GM12878 (cell line): ENCODE results near the gene TEPSIN. TPM values are rescaled to one million over a fixed set of nuclear protein-coding genes. Genes with fewer than 3 reads are reported as not detected.

ENCODE experiments used
- BCL11A ChIP-seq: IDR thresholded peaks from 2 replicates; pipeline ENCODE4 v1.6.1; 2011; ENCODE audit warnings: low read depth, low read length
- CEBPZ ChIP-seq: fragments of 150-350 bp; IDR thresholded peaks from 2 replicates; pipeline ENCODE4 v1.6.1; 2016; ENCODE audit warnings: low read depth, low read length
- CUX1 ChIP-seq: IDR thresholded peaks from 2 replicates; pipeline ENCODE4 v1.6.1; 2012; ENCODE audit warnings: improper control_type of control experiment, low read depth, low read length; ENCODE audit not compliant: insufficient replicate concordance
- IRF5 ChIP-seq: fragments of 450-650 bp; IDR thresholded peaks from 2 replicates; pipeline ENCODE4 v1.6.1; 2017; ENCODE audit warnings: borderline replicate concordance
- MTA2 ChIP-seq: fragments of 450-650 bp; IDR thresholded peaks from 2 replicates; pipeline ENCODE4 v1.6.1; 2016; ENCODE audit warnings: low read depth, mild to moderate bottlenecking, moderate library complexity
- NR2F1 ChIP-seq: fragments of 450-650 bp; conservative IDR thresholded peaks from 2 replicates; pipeline ENCODE4 v1.6.1; 2017; ENCODE audit warnings: mild to moderate bottlenecking
- RELA ChIP-seq: fragments of 450-650 bp; IDR thresholded peaks from 2 replicates; pipeline ENCODE4 v1.8.0; 2014; ENCODE audit warnings: borderline replicate concordance; ENCODE audit not compliant: partially characterized antibody
- SIN3A ChIP-seq: IDR thresholded peaks from 2 replicates; pipeline ENCODE4 v1.6.1; 2012; ENCODE audit warnings: low read depth, low read length, improper control_type of control experiment
- ZBTB11 ChIP-seq: fragments of 450-650 bp; formaldehyde crosslinking; IDR thresholded peaks from 2 replicates; pipeline ENCODE4 v1.5.0; 2022; ENCODE audit warnings: mild to moderate bottlenecking, missing genetic modification characterization
- ZNF207 ChIP-seq: fragments of 450-650 bp; IDR thresholded peaks from 2 replicates; pipeline ENCODE4 v1.6.1; 2014; ENCODE audit warnings: antibody characterized with exemption, mild to moderate bottlenecking, borderline replicate concordance
- polyA plus RNA-seq, 11 experiments: library from polyadenylated mRNA; depleted of rRNA in 4 of 11; unstranded in 6 of 11; stranded (reverse) in 5 of 11; fragments of >200 nt; fragmentation: Nextera tagmentation in 4 of 11; fragmentation: Illumina TruSeq in 1 of 11; extraction: Ambion mirVana in 4 of 11; extraction: Trizol in 1 of 11; gene quantifications; 1 replicate in 1 of 11; 2 replicates in 10 of 11; pipeline versions ENCODE4 v1.2.1 to v1.2.3, GENCODE V29; 2011 to 2016; ENCODE audit warnings: inconsistent platforms in 2 of 11, missing spikeins in 2 of 11, low read depth in 1 of 11
- total RNA-seq, 4 experiments: library from RNA; depleted of rRNA in 3 of 4; stranded (reverse); fragments of >200 nt in 3 of 4; fragmentation: Illumina TruSeq in 1 of 4; extraction: Trizol in 1 of 4; gene quantifications; 2 replicates each; pipeline versions ENCODE4 v1.2.1 to v1.2.3, GENCODE V29; 2013 to 2021

TEPSIN gene
- total and polyA plus RNA-seq, 10 of the 15 experiments (the other 5 are each of a cell fraction or from before 2014, with no cell fraction given): 0.87 to 36.7 (median 5.3) TPM

- TF ChIP-seq CEBPZ (no peak), SIN3A (no peak), ZNF207 (no peak), IRF5 (no peak), NR2F1 (no peak), CUX1 (no peak), BCL11A (no peak), ZBTB11 (CRISPR knock-in tag) (no peak), MTA2 (no peak), RELA (no peak)
These were observed 44.0 kb upstream of the TEPSIN start (continued) for GRCh38 chr17:81282876-81283275.
